Esophagus muscularis mucosa (tissue), 4 donors: ENCODE data around the gene ASCL2. TPM values are rescaled to one million over a fixed set of nuclear protein-coding genes. Genes with fewer than 3 reads are reported as not detected.

ENCODE experiments used
- DNase-seq: peaks from one replicate; pipeline ENCODE4 v3.0.0-alpha.2; 2017; ENCODE audit errors: extremely low spot score
- H3K27ac ChIP-seq, 4 donors: fragments of 200-600 bp; sonication (generic); replicated peaks in 1 of 4; 1 replicate in 3 of 4; 2 replicates in 1 of 4; pipeline ENCODE4 v1.5.1; 2016 to 2019; ENCODE audit warnings: mild to moderate bottlenecking in 1 of 4
- H3K27me3 ChIP-seq, 4 donors: fragments of 200-600 bp; sonication (generic); one replicate each; pipeline versions ENCODE4 v1.5.1 to v1.6.0; 2016 to 2019
- H3K36me3 ChIP-seq, 4 donors: fragments of 200-600 bp; sonication (generic); one replicate each; pipeline ENCODE4 v1.5.1; 2016 to 2019
- H3K4me1 ChIP-seq, 4 donors: fragments of 200-600 bp; sonication (generic); one replicate each; pipeline ENCODE4 v1.5.1; 2016 to 2019
- H3K4me3 ChIP-seq, 4 donors: fragments of 200-600 bp; sonication (generic); 1 replicate in 2 of 4; 2 replicates in 2 of 4; pipeline ENCODE4 v1.5.1; 2016 to 2019; ENCODE audit warnings: mild to moderate bottlenecking in 4 of 4, moderate library complexity in 1 of 4
- H3K9me3 ChIP-seq, 4 donors: fragments of 200-600 bp; sonication (generic); 1 replicate in 3 of 4; 2 replicates in 1 of 4; pipeline ENCODE4 v1.5.1; 2016 to 2019
- CTCF ChIP-seq, 3 experiments: fragments of 200-600 bp in 2 of 3; fragments of 450-650 bp in 1 of 3; sonication (generic) in 2 of 3; IDR thresholded peaks; one replicate each; pipeline ENCODE4 v1.5.1; 2017 to 2019; ENCODE audit warnings: antibody characterized with exemption in 3 of 3, mild to moderate bottlenecking in 2 of 3, moderate library complexity in 1 of 3
- EP300 ChIP-seq: sonication (generic); formaldehyde crosslinking; IDR thresholded peaks from one replicate; pipeline ENCODE4 v1.6.1; 2017; ENCODE audit warnings: antibody characterized with exemption
- POLR2A ChIP-seq: fragments of 450-650 bp; IDR thresholded peaks from one replicate; pipeline ENCODE4 v1.6.1; 2017; ENCODE audit warnings: antibody characterized with exemption, moderate library complexity, mild to moderate bottlenecking, low read depth
- POLR2AphosphoS5 ChIP-seq, 2 donors: sonication (generic); formaldehyde crosslinking; IDR thresholded peaks; one replicate each; pipeline ENCODE4 v1.6.1; 2017; ENCODE audit warnings: antibody characterized with exemption in 2 of 2
- WGBS: methylation state at CpG from one replicate; pipeline ENCODE4 v1.1.5; 2018; 5-methylcytosine and 5-hydroxymethylcytosine counted together
- intact Hi-C: fragments of 100-400 bp; cut with DNase I; formaldehyde crosslinking; loops from one replicate; pipeline ENCODE4 v1.15.1; 2023
- total RNA-seq, 4 donors: library from RNA; depleted of rRNA; stranded (reverse); fragments of >200 nt; gene quantifications; one replicate each; pipeline versions ENCODE4 v1.1.0 to v1.2.1, GENCODE V29; 2016

Gene ASCL2
- total RNA-seq, 4 donors from 2014 or later = 0.32 to 0.83 (median 0.42) TPM; not detected in 1

- Histone ChIP-seq H3K36me3 (no peaks in the 10 kb centered on the region), H3K9me3 (no peaks in the 10 kb centered on the region), H3K4me1 (no peaks in the 10 kb centered on the region), H3K27me3 (peaks cover 0 to 51% (median under 1%) of the 10 kb centered on the region in 4 donors), H3K4me3 (no peak overlapping the region), H3K27ac (no peak overlapping the region)
- DNase-seq = peak; percentile 75
- intact Hi-C loops = no loop called here
- WGBS = 99% methylated on average over 7 of the region's 10 CpGs
- no peak for TF ChIP-seq EP300
- no peak for TF ChIP-seq POLR2A
- TF ChIP-seq POLR2AphosphoS5 (IDR thresholded peaks at IDR 0.05) = no peak
- TF ChIP-seq CTCF (IDR thresholded peaks at IDR 0.05) = no peak
These were observed 7.3 kb downstream of the ASCL2 start for GRCh38 chr11:2263071-2263565.

GRCh38 chr11:2262301-2263070 lies 7.9 kb downstream of the ASCL2 start:
- TF ChIP-seq CTCF (IDR thresholded peaks at IDR 0.05) (no peak), EP300 (no peak), POLR2A (no peak), POLR2AphosphoS5 (IDR thresholded peaks at IDR 0.05) (no peak)
- WGBS = 87% methylated on average over 18 of the region's 18 CpGs
- no peaks in the 10 kb centered on the region for H3K36me3 ChIP-seq
- no peaks in the 10 kb centered on the region for H3K4me1 ChIP-seq
- peak; percentile 75 for DNase-seq
- intact Hi-C loops = no loop called here
- H3K9me3 ChIP-seq = no peaks in the 10 kb centered on the region
- no peak overlapping the region for H3K4me3 ChIP-seq
- H3K27ac ChIP-seq = no peak overlapping the region
- H3K27me3 ChIP-seq = peaks cover 0 to 44% (median 0%) of the 10 kb centered on the region in 4 donors

GRCh38 chr11:2261436-2262230 lies 8.8 kb downstream of the ASCL2 start:
- Histone ChIP-seq H3K27ac (no peak overlapping the region), H3K27me3 (peaks cover 0 to 36% (median 0%) of the 10 kb centered on the region in 4 donors), H3K4me1 (no peaks in the 10 kb centered on the region), H3K36me3 (no peaks in the 10 kb centered on the region), H3K9me3 (no peaks in the 10 kb centered on the region), H3K4me3 (no peak overlapping the region)
- DNase-seq = peak; percentile 85
- intact Hi-C loops = no loop called here
- 88% methylated on average over 4 of the region's 21 CpGs for WGBS
- TF ChIP-seq EP300 (no peak), POLR2AphosphoS5 (IDR thresholded peaks at IDR 0.05) (no peak), POLR2A (no peak), CTCF (IDR thresholded peaks at IDR 0.05) (no peak)

GRCh38 chr11:2260491-2261364 lies 9.7 kb downstream of the ASCL2 start:
- Histone ChIP-seq H3K4me3 (no peak overlapping the region), H3K36me3 (no peaks in the 10 kb centered on the region), H3K9me3 (no peaks in the 10 kb centered on the region), H3K27ac (no peak overlapping the region), H3K27me3 (peaks cover 0 to 35% (median 0%) of the 10 kb centered on the region in 4 donors), H3K4me1 (no peaks in the 10 kb centered on the region)
- DNase-seq = peak; percentile 64
- TF ChIP-seq CTCF (IDR thresholded peaks at IDR 0.05) = no peak
- intact Hi-C loops = no loop called here
- WGBS = 74% methylated on average over 6 of the region's 26 CpGs
